Fibroblast of skin of abdomen (primary cell): ENCODE results near the gene FOLR1. TPM values are rescaled to one million over a fixed set of nuclear protein-coding genes. Genes with fewer than 3 reads are reported as not detected.
"Not testable (repeated sequence)": the region's sequence is repeated elsewhere in the genome, so short reads cannot be mapped to it uniquely, and the experiment has no call there.

Source experiments
- DNase-seq: peaks from one replicate; pipeline ENCODE4 v3.0.0-alpha.2; 2013
- polyA plus RNA-seq, 2 experiments: library from polyadenylated mRNA; unstranded; fragments of 120-200 nt; gene quantifications; one replicate each; pipeline ENCODE4 v1.2.1, GENCODE V29; 2013; ENCODE audit not compliant: insufficient read length in 2 of 2

FOLR1 gene
- 0.13 TPM for polyA plus RNA-seq (2013, experiment 1 of 2; ENCODE audit: insufficient read length)
- polyA plus RNA-seq (2013, experiment 2 of 2; ENCODE audit: insufficient read length) = not detected

DNA sequence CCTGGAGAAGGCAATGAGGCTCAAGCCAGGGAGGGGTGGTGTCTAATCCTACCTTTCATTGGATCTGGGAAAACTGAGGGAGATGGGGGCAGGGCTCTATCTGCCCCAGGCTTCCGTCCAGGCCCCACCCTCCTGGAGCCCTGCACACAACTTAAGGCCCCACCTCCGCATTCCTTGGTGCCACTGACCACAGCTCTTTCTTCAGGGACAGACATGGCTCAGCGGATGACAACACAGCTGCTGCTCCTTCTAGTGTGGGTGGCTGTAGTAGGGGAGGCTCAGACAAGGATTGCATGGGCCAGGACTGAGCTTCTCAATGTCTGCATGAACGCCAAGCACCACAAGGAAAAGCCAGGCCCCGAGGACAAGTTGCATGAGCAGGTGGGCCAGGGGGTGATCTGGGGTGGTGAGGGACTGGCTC, at the start of gene FOLR1:
TSS of gene FOLR1 (plus strand) at position 180 of the 421 bp plus-strand sequence. CDS start at position 214, 34 bp downstream.
- no peak for DNase-seq

DNA sequence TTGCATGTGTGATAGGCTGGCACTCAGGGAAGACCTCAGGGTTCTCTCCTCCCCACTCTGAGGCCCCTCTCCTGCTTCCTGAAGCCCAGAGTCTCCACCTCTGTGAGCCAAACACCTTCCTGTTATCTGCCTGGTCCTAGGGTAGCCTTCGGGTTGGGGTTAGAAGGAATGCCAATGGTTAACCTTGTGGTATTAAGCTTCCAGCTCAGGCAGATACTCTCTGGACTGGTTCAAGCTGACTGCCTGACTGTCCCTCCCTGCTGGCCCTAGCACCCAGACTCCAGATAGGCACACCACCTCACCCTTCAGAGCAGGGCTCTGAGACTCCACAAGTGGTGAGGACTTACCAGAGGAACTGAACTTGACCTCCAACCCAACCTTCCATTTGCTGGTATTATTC, 49.4 kb upstream of the FOLR1 start:
- DNase-seq = not testable (repeated sequence)

DNA sequence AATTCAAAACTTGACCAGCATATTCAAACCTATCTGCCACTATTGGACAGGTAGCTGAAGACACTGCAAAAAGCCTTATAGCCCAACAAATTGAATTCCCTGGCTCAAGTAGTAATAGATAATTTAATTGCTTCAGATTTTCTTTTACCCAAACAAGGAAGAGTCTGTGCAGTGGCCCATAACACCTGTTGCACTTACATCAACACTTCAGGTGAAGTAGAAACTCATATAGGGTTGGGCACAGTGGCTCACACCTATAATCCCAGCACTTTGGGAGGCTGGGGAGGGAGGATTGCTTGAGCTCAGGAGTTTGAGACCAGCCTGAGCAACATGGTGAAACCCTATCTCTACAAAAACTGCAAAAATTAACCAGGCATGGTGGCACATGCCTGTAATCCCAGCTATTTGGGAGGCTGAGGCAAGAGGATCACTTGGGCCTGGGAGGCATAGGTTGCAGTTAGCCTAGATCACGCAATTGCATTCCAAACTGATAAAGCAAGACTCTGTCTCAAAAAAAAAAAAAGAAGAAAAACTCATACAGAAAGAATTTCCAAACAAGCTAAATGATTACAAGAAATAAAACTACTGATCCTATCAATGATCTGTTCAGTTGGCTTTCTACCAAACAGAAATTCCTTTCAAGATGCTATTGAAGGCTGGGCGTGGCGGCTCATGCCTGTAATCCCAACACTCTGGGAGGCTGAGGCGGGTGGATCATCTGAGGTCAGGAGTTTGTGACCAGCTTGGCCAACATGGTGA, 47.0 kb upstream of the FOLR1 start:
- DNase-seq = peak; percentile 79

GRCh38 chr11:72146625-72147024, 45.3 kb upstream of the FOLR1 start:
- no peak for DNase-seq

DNA sequence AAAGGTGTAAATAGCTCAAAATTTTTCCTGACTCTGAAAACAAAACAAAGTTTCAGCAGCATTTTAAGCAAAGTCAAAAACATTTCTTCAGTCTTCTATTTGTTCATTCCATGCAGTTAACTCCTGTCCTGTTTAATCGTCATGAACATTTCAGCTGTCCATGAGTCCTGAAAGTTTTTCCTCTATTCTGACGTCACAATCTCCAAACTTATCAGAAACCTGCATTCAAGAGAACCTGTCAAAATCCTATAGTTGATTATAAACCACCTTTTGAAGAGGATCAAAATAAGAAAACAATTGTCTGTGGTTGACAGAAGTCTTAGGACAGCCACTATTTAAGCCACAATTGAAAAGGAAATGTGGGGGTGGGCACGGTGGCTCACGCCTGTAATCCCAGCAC, 41.1 kb upstream of the FOLR1 start:
- DNase-seq = no peak

DNA sequence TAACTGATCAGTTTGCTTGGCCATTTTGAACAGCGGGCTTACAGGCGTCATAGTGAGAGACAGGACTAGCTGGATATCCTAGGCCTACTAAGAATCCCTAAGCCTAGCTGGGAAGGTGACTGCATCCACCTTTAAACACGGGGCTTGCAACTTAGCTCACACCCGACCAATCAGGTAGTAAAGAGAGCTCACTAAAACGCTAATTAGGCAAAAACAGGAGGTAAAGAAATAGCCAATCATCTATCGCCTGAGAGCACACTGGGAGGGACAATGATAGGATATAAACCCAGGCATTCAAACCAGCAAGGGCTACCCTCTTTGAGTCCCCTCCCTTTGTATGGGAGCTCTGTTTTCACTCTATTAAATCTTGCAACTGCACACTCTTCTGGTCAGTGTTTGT, 38.1 kb upstream of the FOLR1 start:
- DNase-seq = not testable (repeated sequence)

GRCh38 chr11:72154816-72155215, 37.1 kb upstream of the FOLR1 start:
- DNase-seq = no peak

GRCh38 chr11:72155751-72156150, 36.2 kb upstream of the FOLR1 start:
- DNase-seq = no peak

GRCh38 chr11:72157131-72157530, 34.8 kb upstream of the FOLR1 start:
- no peak for DNase-seq

DNA sequence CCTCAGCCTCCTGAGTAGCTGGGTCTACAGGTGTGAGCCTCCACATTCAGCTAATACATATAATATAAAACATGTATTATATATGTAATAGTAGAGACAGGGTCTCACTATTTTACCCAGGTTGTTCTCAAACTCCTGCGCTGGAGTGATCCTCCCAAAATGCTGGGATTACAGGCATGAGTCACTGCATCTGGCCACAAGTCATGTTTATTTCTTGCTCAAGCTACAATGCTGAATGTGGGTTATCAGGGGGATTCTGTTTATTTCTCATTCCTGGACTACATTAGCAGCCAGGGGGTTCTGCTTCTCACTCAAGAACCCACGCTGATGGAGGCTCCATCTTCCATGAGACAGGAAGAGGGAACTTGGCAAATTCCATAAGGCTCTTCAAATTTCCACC, 31.6 kb upstream of the FOLR1 start:
- DNase-seq = no peak

- no peak for DNase-seq
These were observed 28.9 kb upstream of the FOLR1 start for GRCh38 chr11:72162891-72163492.

DNA sequence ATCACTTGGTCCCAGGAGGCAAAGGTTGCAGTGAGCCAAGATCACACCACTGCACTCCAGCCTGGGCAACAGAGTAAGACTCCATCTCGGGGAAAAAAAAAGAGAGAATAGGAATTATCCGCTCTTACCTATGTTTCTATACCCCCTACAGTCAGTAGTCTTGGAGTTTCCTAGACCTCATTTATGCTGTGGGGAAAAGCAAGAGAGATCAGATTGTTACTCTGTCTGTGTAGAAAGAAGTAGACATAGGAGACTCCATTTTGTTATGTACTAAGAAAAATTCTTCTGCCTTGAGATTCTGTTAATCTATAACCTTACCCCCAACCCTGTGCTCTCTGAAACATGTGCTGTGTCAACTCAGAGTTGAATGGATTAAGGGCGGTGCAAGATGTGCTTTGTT, 27.8 kb upstream of the FOLR1 start:
- not testable (repeated sequence) for DNase-seq

- DNase-seq = not testable (repeated sequence)
These were observed 22.8 kb upstream of the FOLR1 start for GRCh38 chr11:72169046-72169555.

GRCh38 chr11:72169754-72170153, 22.2 kb upstream of the FOLR1 start:
- not testable (repeated sequence) for DNase-seq

DNA sequence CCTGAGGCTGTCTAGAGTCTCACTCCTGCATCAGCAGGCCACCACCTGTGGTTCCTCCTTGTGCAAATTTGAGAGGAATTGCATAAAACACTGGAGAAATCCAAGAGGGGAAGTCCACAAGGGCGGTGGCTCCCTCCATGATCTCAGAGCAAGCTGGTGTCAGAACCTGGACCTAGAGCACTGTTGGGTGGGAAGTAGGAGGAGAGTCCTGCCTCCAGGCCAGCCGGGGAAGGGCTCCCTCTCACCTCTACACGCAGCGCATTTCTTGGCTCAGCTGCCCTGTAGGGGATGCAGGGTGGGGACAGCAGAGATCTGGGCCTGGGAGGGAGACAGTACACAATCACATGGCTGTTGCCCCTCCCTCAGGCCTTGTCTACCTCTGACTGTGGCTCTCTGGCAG, 19.9 kb upstream of the FOLR1 start:
- not testable (repeated sequence) for DNase-seq

DNA sequence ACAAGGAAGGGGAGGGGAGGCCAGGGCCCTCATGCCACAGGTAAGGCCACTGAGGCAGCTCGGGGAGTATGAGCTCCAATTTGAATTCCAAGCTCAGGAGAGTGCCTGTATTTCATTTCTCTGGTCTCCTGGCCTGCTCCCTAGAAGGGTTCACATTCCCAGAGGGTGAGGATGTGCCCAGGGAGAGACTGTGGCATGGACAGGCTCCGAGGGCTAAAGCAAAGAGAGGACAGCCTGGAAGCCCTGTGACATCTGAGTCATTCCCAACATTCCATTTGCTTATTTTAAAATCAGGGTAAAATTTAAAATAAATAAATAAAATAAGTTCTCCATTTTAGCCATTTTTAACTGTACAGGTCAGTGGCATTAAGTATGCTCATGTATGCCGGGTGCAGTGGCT, 18.6 kb upstream of the FOLR1 start:
- DNase-seq = no peak

DNA sequence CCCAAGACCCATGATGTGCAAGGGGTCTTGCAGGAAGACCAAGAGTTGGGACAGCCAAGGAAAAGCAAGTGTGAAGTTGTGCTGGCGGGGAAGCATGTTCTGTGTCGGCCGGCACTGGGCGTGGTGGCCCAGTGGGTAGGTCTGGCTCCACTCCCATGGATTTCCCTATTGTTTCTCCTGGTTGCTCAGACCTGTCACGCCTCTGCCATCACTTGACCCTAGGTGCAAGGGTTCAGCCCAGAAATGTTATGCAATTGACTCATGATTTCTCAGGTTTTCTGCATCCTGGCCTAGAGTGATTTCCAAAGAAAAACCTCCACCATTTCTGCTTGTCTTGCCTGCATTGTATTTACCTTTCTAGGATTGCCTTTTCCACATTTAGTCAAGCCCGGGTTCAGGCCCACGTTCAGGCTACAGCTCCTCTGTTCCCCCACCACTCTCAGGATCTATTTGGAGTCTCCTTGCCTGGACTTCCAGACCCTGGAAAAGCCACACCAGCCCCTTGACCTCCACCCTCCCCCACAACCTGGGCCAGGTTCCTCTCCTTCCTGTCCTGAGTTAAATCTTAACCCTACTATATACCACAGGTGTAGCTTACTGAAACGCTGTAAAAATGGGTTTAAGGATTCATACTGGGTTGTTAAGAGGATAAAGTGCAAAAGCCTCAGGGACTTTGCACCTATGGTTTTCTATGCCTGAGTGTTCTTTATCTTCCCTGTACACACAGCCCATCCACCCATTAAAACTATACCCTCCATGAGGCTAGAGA, 17.5 kb upstream of the FOLR1 start:
- DNase-seq = no peak

DNA sequence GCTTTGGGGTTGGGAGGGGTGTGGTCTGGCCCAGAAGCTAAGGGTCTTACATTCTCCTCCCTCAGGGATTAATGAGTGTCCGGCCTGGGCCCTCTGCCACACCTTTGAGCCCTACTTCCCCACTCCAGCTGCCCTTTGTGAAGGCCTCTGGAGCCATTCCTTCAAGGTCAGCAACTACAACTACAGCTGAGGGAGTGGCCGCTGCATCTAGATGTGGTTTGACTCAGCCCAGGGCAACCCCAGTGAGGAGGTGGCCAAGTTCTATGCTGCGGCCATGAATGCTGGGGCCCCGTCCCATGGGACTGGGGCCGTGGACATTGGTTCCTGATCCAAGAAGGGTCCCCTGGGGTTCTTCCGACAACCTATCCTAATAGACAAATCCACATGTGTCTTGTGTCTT, 14.3 kb upstream of the FOLR1 start:
- DNase-seq = no peak

DNA sequence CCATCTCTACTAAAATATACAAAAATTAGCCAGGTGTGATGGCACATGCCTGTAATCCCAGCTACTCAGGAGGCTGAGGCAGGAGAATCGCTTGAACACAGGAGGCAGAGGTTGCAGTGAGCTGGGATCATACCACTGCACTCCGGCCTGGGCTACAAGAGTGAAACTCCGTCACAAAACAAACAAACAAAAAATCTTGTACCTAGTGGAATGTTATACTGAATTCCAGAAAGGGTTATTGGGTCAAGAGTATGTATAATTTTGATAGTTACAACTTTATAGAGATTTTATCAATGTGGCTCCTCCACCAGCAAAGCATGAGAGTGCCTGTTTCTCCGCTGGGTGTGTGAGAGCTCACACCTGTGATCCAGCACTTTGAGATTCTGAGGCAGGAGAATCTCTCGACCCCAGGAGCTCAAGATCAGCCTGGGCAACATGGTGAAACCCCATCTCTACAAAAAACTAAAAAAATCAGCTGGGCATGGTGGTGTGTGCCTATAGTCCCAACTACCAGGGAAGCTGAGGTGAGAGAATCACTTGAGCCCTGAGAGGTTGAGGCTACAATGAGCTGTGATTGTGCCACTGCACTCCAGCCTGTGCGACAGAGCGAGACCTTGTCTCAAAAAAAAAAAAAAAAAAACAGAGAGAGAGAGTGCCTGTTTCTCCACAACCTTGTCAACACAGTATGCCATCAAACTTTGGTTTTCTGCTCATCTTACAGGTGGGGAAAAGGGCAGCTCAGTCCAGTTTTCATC, 12.7 kb upstream of the FOLR1 start:
- no peak for DNase-seq

DNA sequence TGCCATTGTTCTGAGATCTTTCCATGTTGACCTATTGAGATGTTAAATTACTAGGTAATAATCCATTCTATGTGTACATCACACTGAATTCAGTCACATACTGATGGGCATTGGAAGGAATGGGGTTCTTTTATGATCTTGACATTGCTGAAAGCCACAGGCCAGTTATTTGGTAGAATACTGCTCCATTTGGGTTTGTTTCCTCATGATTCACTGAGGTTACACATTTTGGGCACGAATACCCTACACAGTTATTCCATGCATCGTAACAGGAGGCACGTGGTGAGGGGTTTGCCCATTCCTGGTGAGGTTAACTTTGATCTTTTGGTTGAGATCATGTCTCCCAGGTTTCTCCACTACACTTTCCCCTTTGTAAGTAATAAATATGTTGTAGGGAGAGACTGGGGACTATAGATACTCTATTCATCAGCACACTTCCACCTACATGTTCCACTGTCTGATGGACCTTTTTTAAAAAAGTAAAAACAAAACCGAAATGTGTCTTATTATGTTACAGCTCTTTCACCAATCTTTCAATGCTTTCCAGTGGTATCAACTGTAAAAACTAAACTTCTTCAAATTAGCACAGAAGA, 12.0 kb upstream of the FOLR1 start:
- peak; percentile 9 for DNase-seq

DNA sequence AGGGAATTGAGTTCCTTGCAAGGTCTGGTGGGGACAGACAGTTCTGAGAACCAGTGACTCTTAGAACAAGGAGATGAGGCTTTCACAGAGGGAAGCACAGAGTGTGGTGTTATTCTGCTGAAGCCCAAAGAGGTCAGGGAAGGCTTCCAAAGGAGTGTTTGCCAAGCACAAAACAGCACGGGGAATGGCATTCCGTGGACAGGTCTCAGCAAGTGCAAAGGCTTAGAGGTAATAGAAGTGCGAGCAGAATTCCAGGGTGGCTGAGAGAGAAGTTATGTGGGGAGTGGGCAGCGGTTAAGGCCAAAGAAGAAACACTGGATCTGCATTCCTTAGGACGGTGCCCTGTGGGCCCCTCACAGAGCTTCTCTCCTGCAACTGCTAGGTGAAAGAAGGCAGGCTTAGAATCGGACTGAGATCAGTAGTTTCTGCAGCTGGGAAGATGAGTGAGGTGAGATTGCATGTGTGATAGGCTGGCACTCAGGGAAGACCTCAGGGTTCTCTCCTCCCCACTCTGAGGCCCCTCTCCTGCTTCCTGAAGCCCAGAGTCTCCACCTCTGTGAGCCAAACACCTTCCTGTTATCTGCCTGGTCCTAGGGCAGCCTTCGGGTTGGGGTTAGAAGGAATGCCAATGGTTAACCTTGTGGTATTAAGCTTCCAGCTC, 10.9 kb upstream of the FOLR1 start:
- DNase-seq = not testable (repeated sequence)
